Ascending aorta (tissue), 2 donors: ENCODE measurements around the gene RAB17. TPM values are rescaled to one million over a fixed set of nuclear protein-coding genes. Genes with fewer than 3 reads are reported as not detected.

ENCODE experiments used
- DNase-seq, 2 donors: peaks; one replicate each; pipeline ENCODE4 v3.0.0-alpha.2; 2019; ENCODE audit warnings: low spot score in 2 of 2
- H3K27ac ChIP-seq, 2 donors: fragments of 200-600 bp; sonication (generic); one replicate each; pipeline ENCODE4 v1.5.1; 2016 to 2017; ENCODE audit warnings: mild to moderate bottlenecking in 1 of 2
- H3K27me3 ChIP-seq: fragments of 200-600 bp; sonication (generic); one replicate; pipeline ENCODE4 v1.5.1; 2017
- H3K36me3 ChIP-seq, 2 donors: fragments of 200-600 bp; sonication (generic); one replicate each; pipeline ENCODE4 v1.5.1; 2016
- H3K4me1 ChIP-seq, 2 donors: fragments of 200-600 bp; sonication (generic); one replicate each; pipeline ENCODE4 v1.5.1; 2016 to 2017; ENCODE audit warnings: mild to moderate bottlenecking in 1 of 2
- H3K4me3 ChIP-seq, 2 donors: fragments of 200-600 bp; sonication (generic); one replicate each; pipeline ENCODE4 v1.5.1; 2016 to 2017; ENCODE audit warnings: mild to moderate bottlenecking in 1 of 2
- H3K9me3 ChIP-seq, 2 donors: fragments of 200-600 bp; sonication (generic); one replicate each; pipeline ENCODE4 v1.5.1; 2016
- intact Hi-C: fragments of 100-400 bp; cut with DNase I; formaldehyde crosslinking; loops from one replicate; pipeline ENCODE4 v1.15.1; 2023
- total RNA-seq: library from RNA; depleted of rRNA; stranded (reverse); fragments of >200 nt; gene quantifications from one replicate; pipeline ENCODE4 v1.1.0, GENCODE V29; 2016
- TF ChIP-seq, protein P1 (sequence below), 3 experiments: fragments of 200-600 bp in 2 of 3; fragments of 450-650 bp in 1 of 3; sonication (generic) in 2 of 3; IDR thresholded peaks; one replicate each; pipeline ENCODE4 v1.5.1; 2016 to 2019; ENCODE audit warnings: antibody characterized with exemption in 3 of 3, mild to moderate bottlenecking in 1 of 3, moderate library complexity in 1 of 3

The RAB17 gene
- total RNA-seq, 1 donor from 2014 or later, result 0.32 TPM

DNA sequence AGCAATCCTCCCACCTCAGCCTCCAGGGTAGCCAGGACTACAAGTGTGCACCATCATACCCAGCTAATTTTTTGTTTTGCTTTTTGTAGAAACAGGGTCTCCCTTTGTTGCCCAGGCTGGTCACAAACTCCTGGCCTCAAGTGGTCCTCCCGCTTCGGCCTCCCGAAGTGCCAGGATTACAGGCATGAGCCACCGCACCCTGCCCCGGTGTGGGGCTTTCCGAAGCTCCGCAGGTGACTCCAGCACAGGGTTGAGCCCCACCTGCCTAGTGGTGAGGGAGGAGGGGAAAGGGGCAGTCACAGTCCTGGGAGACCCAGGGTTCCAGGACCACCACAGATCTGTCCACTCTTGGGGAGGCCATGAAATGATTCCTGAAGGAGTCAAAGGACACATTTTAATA lies 19.0 kb downstream of the RAB17 start:
- H3K36me3 ChIP-seq, result no peaks in the 10 kb centered on the region
- no peak for DNase-seq
- H3K4me1 ChIP-seq, result peaks cover 0 to 5% of the 10 kb centered on the region in 2 donors
- no peaks in the 10 kb centered on the region for H3K9me3 ChIP-seq
- H3K4me3 ChIP-seq, result no peak overlapping the region
- no peaks in the 10 kb centered on the region for H3K27me3 ChIP-seq
- TF ChIP-seq, protein P1, sequence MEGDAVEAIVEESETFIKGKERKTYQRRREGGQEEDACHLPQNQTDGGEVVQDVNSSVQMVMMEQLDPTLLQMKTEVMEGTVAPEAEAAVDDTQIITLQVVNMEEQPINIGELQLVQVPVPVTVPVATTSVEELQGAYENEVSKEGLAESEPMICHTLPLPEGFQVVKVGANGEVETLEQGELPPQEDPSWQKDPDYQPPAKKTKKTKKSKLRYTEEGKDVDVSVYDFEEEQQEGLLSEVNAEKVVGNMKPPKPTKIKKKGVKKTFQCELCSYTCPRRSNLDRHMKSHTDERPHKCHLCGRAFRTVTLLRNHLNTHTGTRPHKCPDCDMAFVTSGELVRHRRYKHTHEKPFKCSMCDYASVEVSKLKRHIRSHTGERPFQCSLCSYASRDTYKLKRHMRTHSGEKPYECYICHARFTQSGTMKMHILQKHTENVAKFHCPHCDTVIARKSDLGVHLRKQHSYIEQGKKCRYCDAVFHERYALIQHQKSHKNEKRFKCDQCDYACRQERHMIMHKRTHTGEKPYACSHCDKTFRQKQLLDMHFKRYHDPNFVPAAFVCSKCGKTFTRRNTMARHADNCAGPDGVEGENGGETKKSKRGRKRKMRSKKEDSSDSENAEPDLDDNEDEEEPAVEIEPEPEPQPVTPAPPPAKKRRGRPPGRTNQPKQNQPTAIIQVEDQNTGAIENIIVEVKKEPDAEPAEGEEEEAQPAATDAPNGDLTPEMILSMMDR (IDR thresholded peaks at IDR 0.05), result no peak
- intact Hi-C loops, result loop anchor here (5.0 kb wide), 2 partner anchors 399 to 479 kb away; no protein-coding TSS in a partner anchor
- no peak overlapping the region for H3K27ac ChIP-seq

DNA sequence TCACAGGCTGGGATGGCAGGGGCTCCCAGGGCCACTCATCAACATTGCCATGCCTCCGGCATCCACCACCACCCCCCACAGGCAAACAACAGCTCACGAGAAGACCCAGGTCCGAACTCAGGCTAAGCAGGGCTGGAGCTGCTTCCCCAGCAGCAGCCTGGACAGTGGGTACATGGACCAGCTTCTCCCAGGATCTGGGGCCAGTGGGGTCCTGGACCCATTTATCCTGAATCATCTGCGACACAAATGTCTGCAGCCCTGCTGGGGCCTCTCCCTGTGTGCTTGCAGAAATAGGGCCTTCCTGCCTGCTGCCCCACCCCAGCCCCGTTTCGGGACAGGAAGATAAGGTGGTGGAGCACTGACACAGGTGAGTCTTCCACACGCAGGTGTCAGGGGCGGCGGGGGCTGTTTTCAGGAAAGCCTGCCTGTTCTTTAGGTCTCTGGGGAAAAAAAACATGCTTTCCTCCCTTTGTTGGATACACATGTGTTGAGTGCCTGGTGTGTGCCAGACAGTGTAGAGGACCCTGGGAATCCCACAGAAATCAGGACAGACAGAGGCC lies 19.7 kb downstream of the RAB17 start:
- H3K4me3 ChIP-seq, result no peak overlapping the region
- H3K4me1 ChIP-seq, result peaks cover 0 to 5% of the 10 kb centered on the region in 2 donors
- H3K27me3 ChIP-seq, result no peaks in the 10 kb centered on the region
- H3K9me3 ChIP-seq, result no peaks in the 10 kb centered on the region
- intact Hi-C loops, result loop anchor here (5.0 kb wide), 2 partner anchors 399 to 479 kb away; no protein-coding TSS in a partner anchor
- H3K27ac ChIP-seq, result no peak overlapping the region
- no peak for DNase-seq
- TF ChIP-seq, protein P1 (IDR thresholded peaks at IDR 0.05), result no peak
- H3K36me3 ChIP-seq, result no peaks in the 10 kb centered on the region

DNA sequence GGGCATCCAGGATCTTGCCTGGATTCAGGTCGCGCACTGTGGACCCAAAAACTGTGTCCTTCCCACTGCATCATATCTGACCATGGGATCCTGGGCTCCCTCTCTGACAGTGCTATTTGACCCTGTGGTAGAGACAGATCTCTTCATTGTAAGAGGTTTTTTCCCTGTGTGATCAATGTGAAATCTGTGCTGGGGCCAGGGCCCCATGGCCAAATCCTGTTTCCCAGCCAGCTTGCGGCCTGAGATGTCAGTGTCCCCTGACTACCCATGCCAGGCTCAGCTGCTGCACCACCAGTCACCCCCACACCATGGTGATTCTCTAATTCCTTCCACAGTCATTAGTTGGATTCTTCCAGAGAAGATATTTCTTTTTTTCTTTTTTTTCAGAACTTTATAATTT lies 20.6 kb downstream of the RAB17 start:
- Histone ChIP-seq H3K36me3 (no peaks in the 10 kb centered on the region), H3K4me1 (peaks cover 0 to 3% of the 10 kb centered on the region in 2 donors), H3K4me3 (no peak overlapping the region), H3K27me3 (no peaks in the 10 kb centered on the region), H3K9me3 (no peaks in the 10 kb centered on the region), H3K27ac (no peak overlapping the region)
- TF ChIP-seq, protein P1 (IDR thresholded peaks at IDR 0.05), result no peak
- intact Hi-C loops, result loop anchor here (5.0 kb wide), 2 partner anchors 398 to 478 kb away; no protein-coding TSS in a partner anchor
- DNase-seq, result no peak

DNA sequence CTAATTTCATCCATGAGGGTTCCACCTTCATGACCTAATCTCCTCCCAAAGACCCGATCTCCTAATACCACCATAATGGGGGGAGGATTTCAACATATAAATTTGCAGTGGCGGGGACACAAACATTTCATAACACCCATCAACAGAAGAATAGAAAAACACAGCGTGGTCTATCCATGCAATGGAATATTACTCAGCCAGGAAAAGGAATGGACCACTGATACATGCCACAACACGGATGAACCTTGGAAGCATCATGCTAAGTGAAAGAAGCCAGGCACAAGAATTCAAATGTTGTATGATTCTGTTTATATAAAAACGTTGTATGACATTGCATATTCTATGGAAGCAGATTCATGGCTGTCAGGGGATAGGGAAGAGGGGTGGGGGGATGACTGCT lies 21.5 kb downstream of the RAB17 start:
- no peak for DNase-seq

DNA sequence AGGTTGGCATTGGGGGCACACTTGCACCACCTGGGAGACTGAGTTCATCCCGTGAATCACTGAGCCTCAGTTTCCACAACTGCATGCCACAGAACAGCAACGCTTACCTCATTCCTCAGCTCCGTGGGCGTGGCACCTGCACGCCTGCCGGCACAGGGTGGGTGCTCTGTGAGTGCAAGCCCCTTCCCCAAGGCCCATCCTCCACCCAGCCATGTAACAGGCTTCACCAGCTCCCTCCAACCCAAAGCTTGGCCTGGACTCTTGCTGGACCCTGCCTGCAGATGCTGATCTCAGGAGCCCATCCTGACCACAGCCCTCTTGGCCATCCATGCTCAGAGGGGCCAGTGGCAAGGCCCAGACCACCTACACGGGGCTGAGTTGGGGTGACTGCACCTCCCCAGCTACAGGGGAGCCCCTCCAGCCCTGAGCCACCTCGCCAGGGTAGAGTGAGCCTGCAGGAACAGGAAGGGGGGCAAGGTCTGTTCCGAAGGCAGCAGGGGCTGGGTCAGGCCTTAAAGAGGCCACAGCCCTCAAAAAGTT lies 22.3 kb downstream of the RAB17 start:
- H3K4me3 ChIP-seq, result no peak overlapping the region
- no peaks in the 10 kb centered on the region for H3K9me3 ChIP-seq
- DNase-seq, result no peak
- H3K27me3 ChIP-seq, result no peaks in the 10 kb centered on the region
- H3K27ac ChIP-seq, result no peak overlapping the region
- intact Hi-C loops, result no loop called here
- TF ChIP-seq, protein P1 (IDR thresholded peaks at IDR 0.05), result no peak
- no peaks in the 10 kb centered on the region for H3K36me3 ChIP-seq
- H3K4me1 ChIP-seq, result peaks cover 0 to 3% of the 10 kb centered on the region in 2 donors

More for the DNA sequence above, 21.5 kb downstream of the RAB17 start:
- Histone ChIP-seq H3K27ac (no peak overlapping the region), H3K27me3 (no peaks in the 10 kb centered on the region), H3K36me3 (no peaks in the 10 kb centered on the region), H3K4me3 (no peak overlapping the region), H3K4me1 (peaks cover 0 to 3% of the 10 kb centered on the region in 2 donors), H3K9me3 (no peaks in the 10 kb centered on the region)
- intact Hi-C loops, result no loop called here
- TF ChIP-seq, protein P1 (IDR thresholded peaks at IDR 0.05), result no peak
